Mesenteric fat pad (tissue), 1 donor: ENCODE data around the gene LPAR6. TPM values are rescaled to one million over a fixed set of nuclear protein-coding genes. Genes with fewer than 3 reads are reported as not detected.
"Not testable (repeated sequence)": the region's sequence is repeated elsewhere in the genome, so short reads cannot be mapped to it uniquely, and the experiment has no call there.

ENCODE experiments used
- DNase-seq: peaks from one replicate; pipeline ENCODE4 v3.0.0-alpha.2; 2020; ENCODE audit warnings: low spot score
- long read RNA-seq: library from polyadenylated mRNA; unstranded; transcript quantifications from one replicate; pipeline ENCODE4 v2.0.0, GENCODE V29; 2020
- total RNA-seq: library from RNA; stranded (reverse); fragmentation: NEBNext Ultra II Directional; extraction: Animal tissue kit (Norgen Biotek cat#: 25700); gene quantifications from one replicate; pipeline ENCODE4 v1.2.1, GENCODE V29; 2021
- donor health status: DM: yes; HTN: yes; CAD: no.

LPAR6 gene, protein sequence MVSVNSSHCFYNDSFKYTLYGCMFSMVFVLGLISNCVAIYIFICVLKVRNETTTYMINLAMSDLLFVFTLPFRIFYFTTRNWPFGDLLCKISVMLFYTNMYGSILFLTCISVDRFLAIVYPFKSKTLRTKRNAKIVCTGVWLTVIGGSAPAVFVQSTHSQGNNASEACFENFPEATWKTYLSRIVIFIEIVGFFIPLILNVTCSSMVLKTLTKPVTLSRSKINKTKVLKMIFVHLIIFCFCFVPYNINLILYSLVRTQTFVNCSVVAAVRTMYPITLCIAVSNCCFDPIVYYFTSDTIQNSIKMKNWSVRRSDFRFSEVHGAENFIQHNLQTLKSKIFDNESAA
- total RNA-seq = 36.6 TPM
- long read RNA-seq, transcript LPAR6-208 (2 exons, 534 nt) = major isoform, 6 of 195 reads
- long read RNA-seq, partial matches to known transcripts = 0 of 195 reads
- long read RNA-seq, other reads (novel, unspliced or antisense) = 189 of 195 reads

DNA sequence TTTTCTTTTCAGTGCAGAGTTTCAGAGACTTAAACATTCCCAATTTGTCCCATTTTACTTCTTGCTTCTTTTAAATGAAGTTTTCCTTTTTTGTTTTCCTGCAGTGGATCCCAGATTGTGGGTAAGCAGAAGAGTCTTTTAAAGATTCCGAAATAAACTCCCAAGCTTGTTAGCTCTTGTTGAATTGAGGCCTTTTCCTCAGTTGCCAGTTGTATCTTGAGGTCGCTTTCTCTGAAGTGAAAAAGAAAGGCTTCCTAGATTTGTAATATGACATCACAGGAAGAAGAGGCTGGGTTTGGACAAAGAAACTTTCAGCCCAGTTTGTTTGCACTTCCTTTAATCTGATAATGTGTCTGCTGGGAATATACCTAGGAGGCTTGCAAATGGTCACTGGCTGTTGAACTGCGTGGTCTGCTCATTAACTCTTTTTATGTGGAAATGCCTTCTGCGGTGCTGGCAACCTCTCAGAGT, at the start of gene LPAR6:
LPAR6 (minus strand) TSS at position 233 of the 471 bp plus-strand sequence. CDS start 690 bp downstream, outside the sequence.
- no peak for DNase-seq

DNA sequence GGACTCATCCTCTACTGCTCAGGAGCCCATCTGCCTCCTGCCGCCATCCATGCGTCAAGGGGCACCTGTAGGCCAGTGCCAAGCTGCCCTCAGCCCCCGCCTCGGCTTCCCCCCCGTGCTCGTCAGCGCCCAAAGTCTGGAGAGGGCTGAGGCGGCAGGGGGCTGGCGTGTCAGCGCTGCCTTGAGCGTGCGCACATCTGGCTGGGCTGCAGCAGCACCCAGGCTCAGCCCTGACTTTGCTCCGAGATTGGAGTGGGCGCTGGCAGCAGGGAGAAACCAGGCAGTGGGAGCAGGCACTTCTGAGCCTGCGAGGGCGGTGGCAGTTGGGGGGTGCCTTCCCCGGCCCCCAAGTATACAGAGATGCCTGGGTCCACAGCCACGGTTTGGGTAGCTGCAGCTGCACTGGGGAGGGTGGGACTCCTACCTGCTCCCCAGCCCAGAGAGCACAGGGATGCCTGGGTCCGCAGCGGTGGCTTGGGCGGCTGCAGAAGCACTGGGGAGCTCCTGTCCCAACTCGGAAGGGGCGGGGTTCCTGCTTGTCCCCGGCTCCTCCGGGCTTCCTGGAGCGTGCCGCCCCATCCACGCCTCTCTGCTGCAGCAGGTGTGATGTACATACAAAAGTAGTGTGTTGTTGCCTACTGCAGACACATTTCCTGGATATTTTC, 44.8 kb upstream of the LPAR6 start:
- no peak for DNase-seq

DNA sequence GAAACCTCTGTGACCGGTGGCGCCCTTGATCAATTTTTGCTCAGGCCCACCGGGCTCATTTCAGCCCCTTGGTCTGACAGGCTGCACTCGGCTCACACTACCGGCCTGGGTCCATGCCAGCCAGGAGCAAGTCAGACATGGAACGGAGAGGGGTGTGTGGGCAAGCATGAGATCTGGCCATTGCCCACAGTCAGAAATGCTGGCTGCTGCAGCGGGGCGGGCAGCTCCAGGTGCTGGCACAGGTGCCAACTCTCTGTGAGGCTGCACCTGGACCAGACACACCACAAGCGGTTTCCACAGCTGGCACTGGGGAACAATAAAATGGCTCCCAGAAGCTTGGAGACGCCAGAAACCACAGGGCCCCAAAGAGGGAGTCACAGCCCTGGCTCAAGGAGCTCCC, 43.6 kb upstream of the LPAR6 start:
- no peak for DNase-seq

DNA sequence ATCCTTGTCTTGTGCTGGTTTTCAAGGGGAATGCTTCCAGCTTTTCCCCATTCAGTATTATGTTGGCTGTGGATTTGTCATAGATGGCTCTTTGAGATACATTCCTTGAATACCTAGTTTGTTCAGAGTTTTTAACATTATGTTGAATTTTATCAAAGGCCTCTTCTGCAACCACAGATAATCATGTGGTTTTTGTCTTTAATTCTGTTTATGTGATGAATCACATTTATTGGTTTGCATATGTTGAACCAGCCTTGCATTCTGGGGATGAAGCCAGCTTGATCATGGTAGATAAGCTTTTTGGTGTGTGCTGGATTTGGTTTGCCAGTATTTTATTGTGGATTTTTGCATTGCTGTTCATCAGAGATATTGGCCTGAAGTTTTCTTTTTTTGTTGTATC, 38.3 kb upstream of the LPAR6 start:
- DNase-seq = not testable (repeated sequence)

DNA sequence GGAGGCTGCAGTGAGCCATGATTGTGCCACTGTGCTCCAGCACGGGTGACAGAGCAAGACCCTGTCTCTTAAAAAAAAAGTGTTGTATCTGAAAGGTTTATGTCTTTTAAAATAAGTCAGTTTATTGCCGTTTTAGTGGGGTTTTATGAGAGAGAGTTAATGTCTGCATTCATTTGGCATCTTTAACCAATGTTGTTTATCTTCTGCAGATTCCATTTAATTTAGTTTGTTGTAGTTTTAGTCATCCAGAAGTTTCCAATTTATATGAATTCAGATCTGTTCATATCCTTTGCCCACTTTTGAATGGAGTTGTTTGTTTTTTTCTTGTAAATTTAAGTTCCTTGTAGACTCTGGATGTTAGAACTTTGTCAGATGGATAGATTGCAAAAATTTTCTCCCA, 36.7 kb upstream of the LPAR6 start:
- no peak for DNase-seq

DNA sequence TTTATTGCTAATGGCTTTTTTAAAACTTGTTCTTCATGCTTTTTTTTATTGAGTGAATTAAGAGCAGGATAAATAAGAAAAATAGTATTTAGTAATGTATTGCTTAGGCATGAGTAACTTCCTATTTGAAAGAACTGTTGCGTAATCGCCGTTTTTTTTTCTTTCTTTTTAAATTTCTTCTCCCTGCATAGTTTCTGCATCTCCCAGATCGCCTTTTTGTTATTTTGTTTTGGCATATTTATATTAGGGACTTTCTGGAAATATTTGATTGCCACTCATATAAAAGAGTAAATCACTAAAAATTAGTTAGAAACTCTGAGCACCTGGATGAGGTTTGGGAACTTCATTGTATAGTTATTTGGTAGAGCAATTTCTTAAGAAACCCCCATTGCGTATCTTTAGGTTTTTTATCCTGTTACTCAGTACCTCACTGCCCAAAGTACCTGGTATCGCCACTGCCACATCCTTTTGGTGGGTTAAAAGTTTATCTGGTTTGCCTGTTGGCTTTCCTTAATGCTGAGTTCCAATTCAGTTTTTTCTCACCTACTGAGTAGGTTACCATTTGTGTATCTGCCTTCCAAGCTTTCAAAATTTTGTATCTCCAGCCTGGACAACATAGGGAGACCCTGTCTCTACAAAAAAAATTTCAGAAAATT, 36.2 kb upstream of the LPAR6 start:
- DNase-seq = no peak

DNA sequence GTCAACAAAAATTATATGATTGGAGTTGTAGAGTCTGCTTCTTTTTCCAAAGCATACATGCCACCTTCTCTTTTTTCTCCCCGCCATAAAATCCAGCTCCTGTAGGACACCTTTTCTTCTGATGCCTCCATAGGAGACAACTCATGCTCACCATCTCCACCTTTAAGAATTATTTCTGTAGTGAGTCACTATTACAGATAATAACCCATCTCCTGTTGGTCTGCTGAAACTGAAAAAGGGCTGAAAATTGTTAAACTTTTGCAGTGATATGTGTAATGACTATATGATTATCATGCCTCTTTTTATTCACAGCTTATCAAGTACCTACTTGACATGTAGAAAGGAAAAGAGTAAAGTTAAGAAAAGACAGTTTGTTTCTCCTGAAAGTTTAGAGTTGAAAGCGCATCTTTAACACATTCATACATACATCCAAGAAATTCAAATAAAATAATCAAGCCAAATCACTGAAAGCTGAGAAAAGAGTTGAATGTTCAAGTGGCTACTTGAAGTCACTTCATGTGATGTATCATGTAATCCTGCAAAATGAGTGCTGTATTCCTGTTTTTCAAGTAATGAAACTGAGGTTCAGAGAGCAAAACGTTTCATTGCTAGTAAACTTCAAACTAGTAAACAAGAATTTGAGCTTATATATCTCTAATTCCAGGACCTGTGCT, 35.5 kb upstream of the LPAR6 start:
- DNase-seq = no peak

DNA sequence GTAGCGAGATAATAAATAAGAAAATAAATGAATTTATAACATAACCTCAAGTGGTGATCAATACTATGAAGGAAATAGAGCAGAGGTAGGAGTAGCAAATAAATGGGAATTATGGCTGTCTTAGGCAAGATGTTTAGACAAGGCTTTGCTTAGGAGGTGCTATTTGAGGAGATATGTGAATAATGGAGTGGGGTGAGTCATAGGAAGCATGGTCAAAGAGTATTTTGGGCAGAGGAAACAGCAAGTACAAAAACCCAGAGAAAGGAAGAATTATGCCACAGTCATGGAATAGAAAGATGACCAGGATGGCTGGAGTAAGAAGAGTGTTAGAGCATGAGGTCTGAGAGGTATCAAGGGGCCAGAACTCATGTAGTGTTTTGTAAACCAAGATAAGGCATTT, 33.6 kb upstream of the LPAR6 start:
- no peak for DNase-seq

DNA sequence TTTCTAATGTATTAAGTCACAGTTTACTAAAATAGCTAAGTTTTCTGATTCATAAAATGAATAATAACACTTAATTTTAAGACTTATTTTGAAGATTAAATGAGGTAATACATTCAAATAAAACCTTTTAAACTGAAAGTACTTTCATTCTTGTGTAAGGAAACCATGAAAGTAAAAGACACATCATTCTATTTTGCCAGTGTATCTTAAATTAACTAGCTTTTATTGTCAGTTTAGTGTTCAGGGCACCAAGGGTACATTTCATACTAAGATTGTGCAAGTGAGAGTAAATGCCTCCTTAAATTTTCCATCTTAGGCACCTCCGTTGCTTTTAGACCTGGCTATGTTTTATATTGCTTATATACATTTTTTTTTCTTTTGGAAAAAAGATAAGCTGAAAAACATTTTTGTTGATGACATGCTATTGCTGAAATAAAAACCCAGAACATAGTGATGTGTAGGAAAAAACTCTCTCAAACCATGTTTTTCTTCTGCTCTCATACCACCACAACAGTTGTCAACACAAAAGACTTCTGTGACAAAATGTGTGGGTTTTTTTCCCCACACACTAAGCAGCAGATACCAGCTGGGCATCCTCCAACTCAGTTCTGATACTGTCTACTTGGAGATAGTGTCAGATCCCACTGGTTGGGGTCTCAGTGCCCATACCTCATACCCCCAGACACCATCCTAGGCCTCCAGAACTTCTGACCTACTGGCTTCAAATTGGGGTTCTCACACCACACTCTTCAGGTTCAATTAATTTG, 30.7 kb upstream of the LPAR6 start:
- DNase-seq = no peak

DNA sequence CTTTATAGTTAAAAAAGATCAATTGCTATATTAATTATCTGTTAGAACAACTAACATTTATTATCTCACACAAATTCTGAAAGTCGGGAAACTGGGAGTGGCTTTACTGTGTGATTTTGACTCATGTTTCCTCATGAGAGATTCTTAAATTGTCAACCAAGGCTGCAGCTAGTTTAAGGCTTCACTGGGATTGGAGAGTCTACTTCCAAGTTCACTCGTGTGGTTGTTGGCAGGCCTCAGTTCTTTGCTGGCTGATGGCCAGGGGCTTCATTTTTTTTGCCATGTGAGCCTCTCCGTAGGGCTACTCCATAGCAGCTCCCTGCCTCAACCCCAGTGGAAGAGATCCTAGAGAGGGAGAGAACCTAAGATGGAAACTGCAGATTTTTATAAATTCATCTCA, 24.5 kb upstream of the LPAR6 start:
- DNase-seq = no peak

DNA sequence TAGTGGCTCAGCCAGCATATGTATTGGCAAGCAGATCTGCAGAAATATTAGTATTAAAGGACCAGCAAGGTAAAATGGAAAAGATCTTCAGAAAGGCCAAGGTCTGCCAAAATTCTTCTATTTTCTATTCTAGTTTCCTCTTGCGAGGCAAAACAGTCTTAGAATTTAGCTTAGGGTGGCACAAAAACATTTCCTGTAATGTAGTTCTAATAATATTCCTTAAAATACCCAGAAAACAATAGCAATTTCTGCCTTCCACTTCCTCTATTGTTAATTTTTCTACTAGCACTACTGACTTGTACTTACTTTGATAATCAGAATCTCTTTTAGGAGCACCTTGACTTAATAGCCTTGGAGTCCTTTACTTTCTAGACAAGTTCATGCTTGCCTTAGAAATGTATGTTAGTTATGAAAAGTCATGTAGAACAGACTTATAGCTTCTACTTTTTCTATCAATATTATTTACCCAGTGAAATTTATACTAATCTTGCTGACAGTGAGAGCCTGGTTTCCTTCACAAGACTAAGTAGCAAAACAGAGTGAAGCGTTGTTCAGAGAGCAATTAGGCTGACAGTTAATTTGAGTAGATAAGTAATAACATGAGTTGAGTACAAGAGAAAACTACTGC, 23.9 kb upstream of the LPAR6 start:
- no peak for DNase-seq

DNA sequence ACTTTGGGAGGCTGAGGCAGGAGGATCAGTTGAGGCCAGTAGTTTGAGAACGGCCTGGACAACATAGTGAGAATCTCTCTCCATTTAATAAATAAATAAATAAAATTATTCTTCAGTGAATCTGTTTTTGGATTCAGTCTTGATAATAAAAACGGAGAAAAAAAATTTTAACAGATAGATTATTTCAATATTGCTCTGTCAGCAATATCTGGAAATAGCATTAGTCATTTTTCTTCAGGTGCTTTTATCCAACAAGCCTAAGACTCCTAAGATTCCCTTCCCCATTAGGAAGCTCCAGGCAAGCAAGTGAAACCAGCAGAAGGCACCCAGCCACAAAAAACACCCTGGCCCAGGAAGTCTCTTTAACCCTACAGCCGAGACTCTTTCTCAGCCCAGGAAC, 21.3 kb upstream of the LPAR6 start:
- no peak for DNase-seq

DNA sequence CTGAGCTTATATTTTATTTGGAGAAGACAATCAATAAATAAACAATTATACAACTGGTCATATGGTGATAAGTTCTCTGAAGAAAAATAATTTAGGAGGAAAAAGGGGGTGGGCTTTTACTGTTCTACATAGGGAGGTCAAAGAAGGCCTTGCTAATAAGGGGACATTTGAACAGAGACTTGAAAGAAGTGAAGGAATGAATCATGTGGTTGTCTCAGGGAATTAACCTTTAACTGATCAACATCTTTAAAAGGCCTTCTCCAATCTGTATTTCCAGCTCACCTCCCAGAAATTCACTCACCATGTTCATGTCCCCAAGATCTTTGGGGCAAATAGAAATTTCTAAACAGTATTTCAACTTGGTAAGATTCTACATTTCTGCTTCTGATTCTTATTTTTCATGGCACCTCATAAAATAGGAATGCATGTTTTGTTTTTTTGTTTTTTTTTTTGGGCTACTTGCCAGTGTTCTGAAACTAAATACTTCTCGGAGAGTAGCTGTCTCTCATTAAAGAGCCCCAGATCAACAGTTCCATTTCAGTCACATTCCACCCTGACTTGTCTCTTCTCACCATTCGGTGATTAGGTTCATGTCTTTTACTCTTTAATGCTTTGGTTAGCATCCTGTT, 19.2 kb upstream of the LPAR6 start:
- DNase-seq = no peak

DNA sequence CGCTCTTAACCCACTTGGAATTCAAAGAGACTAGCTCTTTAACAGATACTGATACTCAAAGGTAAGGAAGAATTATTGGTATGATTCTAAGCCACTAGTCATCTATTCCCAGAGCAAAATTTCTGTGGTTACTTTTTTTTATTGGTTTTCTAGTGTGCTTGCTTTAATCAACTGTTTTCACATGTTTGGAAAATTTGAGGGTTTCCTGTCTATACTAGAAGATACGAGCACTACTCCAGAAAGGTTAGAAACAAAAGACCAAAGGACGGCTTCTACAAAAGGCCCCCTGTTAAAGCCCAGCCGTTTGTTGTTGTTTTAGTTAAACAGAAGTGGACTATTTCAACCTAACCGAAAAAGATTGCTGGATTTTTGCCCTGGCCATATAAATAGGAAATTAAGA, 18.5 kb upstream of the LPAR6 start:
- DNase-seq = no peak

DNA sequence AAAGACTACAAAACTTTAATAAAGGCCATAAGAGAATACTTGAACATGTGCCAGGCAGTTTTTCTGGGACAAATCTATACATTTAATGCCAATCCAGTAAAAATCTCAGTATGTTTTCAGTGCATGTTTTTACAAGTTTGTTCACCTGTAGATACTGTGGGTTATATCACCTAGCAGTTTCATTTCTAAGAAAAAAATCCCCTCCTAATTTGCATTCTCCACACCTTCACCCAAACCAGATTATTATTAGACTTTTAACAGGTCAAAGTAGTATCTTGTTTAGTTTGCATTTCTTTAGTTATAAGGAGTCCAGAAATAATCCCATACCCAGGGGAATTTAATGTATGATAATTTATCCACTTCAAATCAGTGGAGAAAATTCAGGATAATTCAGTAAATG, 17.0 kb upstream of the LPAR6 start:
- DNase-seq = no peak

DNA sequence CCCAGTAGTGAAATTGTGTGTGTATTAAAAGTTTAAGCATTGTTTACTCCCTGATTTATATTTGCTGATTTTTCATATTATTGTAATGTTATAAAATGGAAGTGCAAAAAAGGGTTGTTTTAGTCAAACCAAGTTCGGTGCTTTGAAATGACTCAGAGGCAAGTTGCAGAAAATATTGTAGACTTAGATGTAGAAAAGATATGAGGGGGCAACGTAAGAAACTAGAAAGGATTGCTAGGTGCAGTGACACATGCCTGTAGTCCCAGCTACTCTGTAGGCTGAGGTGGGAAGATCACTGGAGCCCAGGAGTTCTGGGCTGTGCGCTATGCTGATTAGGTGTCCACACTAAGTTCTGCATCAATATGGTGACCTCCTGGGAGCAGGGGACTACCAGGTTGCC, 16.1 kb upstream of the LPAR6 start:
- no peak for DNase-seq

DNA sequence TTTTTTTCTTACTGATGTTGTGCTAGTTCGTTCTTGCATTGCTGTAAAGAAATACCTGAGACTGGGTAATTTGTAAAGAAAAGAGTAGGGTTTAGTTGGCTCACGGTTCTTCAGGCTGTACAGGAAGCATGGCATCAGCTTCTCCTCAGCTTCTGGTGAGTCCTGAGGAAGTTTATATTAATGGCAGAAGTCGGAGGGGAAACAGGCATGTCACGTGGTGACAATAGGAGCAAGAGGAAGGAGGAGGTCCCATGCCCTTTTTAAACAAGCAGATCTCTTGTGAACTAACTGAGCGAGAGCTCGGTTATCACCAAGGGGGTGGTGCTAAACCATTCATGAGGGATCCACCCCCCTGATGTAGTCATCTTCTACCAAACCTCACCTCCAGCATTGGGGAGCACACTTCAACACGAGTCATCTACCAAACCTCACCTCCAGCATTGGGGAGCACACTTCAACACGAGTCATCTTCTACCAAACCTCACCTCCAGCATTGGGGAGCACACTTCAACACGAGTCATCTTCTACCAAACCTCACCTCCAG, 13.9 kb upstream of the LPAR6 start:
- DNase-seq = not testable (repeated sequence)

DNA sequence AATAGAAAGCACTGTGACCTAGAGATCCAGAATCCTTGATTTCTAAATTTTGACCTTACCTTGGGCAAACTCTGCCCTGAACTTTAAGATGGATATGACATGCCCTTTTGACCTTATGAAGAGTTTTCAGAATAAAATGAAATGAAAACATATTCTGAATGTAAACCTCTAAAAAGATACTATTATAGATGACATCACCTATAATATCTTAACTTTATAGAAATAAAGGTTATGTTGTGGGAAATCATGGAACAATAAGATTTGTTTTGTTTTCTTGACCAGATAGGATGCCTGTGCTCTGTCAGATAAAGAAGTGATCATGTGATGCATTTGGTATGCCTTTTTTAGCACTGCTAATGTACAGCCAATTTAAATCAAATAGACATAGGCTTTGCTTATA, 13.1 kb upstream of the LPAR6 start:
- DNase-seq = no peak

DNA sequence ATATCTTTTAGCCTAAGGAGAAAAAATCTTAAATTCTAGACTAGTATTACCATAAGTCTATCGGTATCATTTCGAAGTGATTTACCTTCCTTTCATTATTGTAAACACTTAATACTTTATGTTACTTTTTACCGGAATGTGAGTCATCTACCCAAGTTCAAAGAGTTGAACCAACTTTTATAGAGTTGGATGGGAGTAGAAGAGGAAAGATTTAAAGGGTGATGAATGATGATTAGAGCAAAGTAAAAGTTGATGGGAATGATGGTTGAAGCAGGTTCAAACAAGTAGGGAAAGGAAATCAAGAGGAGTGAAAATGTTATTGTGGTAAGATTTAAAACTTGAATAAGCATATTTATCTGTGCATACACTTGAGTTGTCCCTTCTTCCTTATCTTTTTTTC, 11.3 kb upstream of the LPAR6 start:
- DNase-seq = no peak

DNA sequence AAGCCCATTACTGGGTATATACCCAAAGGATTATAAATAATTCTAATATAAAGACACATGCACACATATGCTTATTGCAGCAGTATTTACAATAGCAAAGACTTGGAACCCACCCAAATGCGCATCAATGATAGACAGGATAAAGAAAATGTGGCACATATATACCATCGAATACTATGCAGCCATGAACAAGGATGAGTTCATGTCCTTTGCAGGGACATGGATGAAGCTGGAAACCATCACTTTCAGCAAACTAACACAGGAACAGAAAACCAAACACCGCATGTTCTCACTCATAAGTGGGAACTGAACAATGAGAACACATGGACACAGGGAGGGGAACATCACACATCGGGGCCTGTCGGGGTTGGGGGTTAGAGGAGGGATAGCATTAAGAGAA, 9.1 kb upstream of the LPAR6 start:
- DNase-seq = not testable (repeated sequence)
